Endothelial cell of umbilical vein (primary cell): ENCODE results near the gene S100A5. TPM values are rescaled to one million over a fixed set of nuclear protein-coding genes. Genes with fewer than 3 reads are reported as not detected.

ENCODE experiments used
- BruUV-seq: library from RNA; stranded (reverse); fragments of 400-500 nt; replicated peaks from 2 replicates; lab custom pipeline; 2021; lab: Mats Ljungman, UMichigan
- CTCF ChIA-PET: fragments of 300-600, 350-600 bp; sonication (Branson Sonifier 250); formaldehyde crosslinking; loops from one replicate; lab custom pipeline; 2021; ENCODE audit warnings: antibody characterized with exemption, inconsistent platforms; lab: Charles Lee
- POLR2A ChIA-PET: fragments of 300-600, 350-600 bp; sonication (Branson Sonifier 250); formaldehyde crosslinking; loops from one replicate; lab custom pipeline; 2021; ENCODE audit warnings: antibody characterized with exemption, inconsistent platforms; lab: Charles Lee
- DNase-seq: peaks from one replicate; pipeline ENCODE4 v3.0.0-alpha.2; 2011; ENCODE audit warnings: low read depth, low spot score
- FAIRE-seq: peaks from 2 replicates; lab custom pipeline; 2011; peaks lifted over from hg19 to GRCh38; lab: Jason Lieb, UNC
- H2AFZ ChIP-seq: 2 replicates; pipeline ENCODE4 v1.6.0; 2012; ENCODE audit warnings: low read depth, low read length, control low read depth, inconsistent platforms
- H3K27ac ChIP-seq: 2 replicates; pipeline ENCODE4 v1.5.1; 2011; ENCODE audit warnings: low read depth, mild to moderate bottlenecking, control low read depth, low read length, moderate library complexity; ENCODE audit not compliant: insufficient read depth
- H3K27me3 ChIP-seq, 2 experiments: 2 replicates each; pipeline versions ENCODE4 v1.6.0 to v1.6.1; 2011; ENCODE audit warnings: low read length in 2 of 2, mixed read lengths in 1 of 2; ENCODE audit not compliant: control insufficient read depth in 2 of 2, insufficient read depth in 2 of 2
- H3K36me3 ChIP-seq, 2 experiments: 2 replicates in 1 of 2; 3 replicates in 1 of 2; pipeline ENCODE4 v1.5.1; 2011; ENCODE audit warnings: low read length in 2 of 2, mild to moderate bottlenecking in 1 of 2, moderate library complexity in 1 of 2; ENCODE audit not compliant: control insufficient read depth in 2 of 2, insufficient read depth in 2 of 2; ENCODE audit errors: extremely low read depth in 1 of 2
- H3K4me1 ChIP-seq: 3 replicates; pipeline ENCODE4 v1.5.1; 2011; ENCODE audit warnings: mild to moderate bottlenecking, low read length; ENCODE audit not compliant: control insufficient read depth, insufficient read depth; ENCODE audit errors: extremely low read depth
- H3K4me2 ChIP-seq: 2 replicates; pipeline ENCODE4 v1.6.1; 2011; ENCODE audit warnings: low read length, control low read depth, mixed read lengths; ENCODE audit not compliant: insufficient read depth
- H3K4me3 ChIP-seq, 3 experiments: fragments of 200-600 bp in 1 of 3; sonication (generic), shearing (Covaris generic) in 1 of 3; replicated peaks in 1 of 3; 2 replicates each; pipeline ENCODE4 v1.5.1; 2011 to 2016; ENCODE audit warnings: control low read depth in 3 of 3, low read length in 3 of 3, mild to moderate bottlenecking in 2 of 3, inconsistent platforms in 1 of 3, low read depth in 1 of 3, moderate library complexity in 1 of 3; ENCODE audit not compliant: insufficient read depth in 1 of 3
- H3K79me2 ChIP-seq: 2 replicates; pipeline ENCODE4 v1.6.0; 2012; ENCODE audit warnings: low read length, inconsistent platforms; ENCODE audit not compliant: control insufficient read depth, insufficient read depth
- H3K9ac ChIP-seq: replicated peaks from 2 replicates; pipeline ENCODE3; 2011; ENCODE audit warnings: low read length, control low read depth; ENCODE audit not compliant: insufficient read depth; ENCODE audit errors: extremely low read depth
- H3K9me1 ChIP-seq: replicated peaks from 3 replicates; pipeline ENCODE4 v1.6.0; 2011; ENCODE audit warnings: mild to moderate bottlenecking, low read length; ENCODE audit not compliant: control insufficient read depth, insufficient read depth; ENCODE audit errors: extremely low read depth
- H3K9me3 ChIP-seq: replicated peaks from 2 replicates; pipeline ENCODE4 v1.5.1; 2012; ENCODE audit warnings: low read length, inconsistent platforms; ENCODE audit not compliant: control insufficient read depth, insufficient read depth
- H4K20me1 ChIP-seq: replicated peaks from 2 replicates; pipeline ENCODE3; 2011; ENCODE audit warnings: mild to moderate bottlenecking, low read length; ENCODE audit not compliant: control insufficient read depth, insufficient read depth; ENCODE audit errors: extremely low read depth
- EZH2 ChIP-seq: IDR thresholded peaks from 2 replicates; pipeline ENCODE4 v1.6.1; 2012; ENCODE audit warnings: borderline replicate concordance, low read depth, mild to moderate bottlenecking, moderate library complexity, low read length, inconsistent platforms; ENCODE audit not compliant: severe bottlenecking
- FOS ChIP-seq: IDR thresholded peaks from 2 replicates; pipeline ENCODE4 v1.6.1; 2011; ENCODE audit warnings: mild to moderate bottlenecking, low read length, moderate library complexity, borderline replicate concordance; ENCODE audit not compliant: insufficient read depth
- GATA2 ChIP-seq: IDR thresholded peaks from 2 replicates; pipeline ENCODE4 v1.7.0; 2011; ENCODE audit warnings: low read depth, mild to moderate bottlenecking, moderate library complexity, mixed read lengths, low read length; ENCODE audit not compliant: insufficient read length, insufficient read depth
- JUN ChIP-seq: IDR thresholded peaks from 2 replicates; pipeline ENCODE4 v1.6.1; 2011; ENCODE audit warnings: borderline replicate concordance, low read depth; ENCODE audit not compliant: insufficient read length, insufficient read depth
- MYC ChIP-seq: IDR thresholded peaks from one replicate; pipeline ENCODE4 v1.6.1; 2011; ENCODE audit warnings: mild to moderate bottlenecking, low read depth, low read length
- POLR2A ChIP-seq: IDR thresholded peaks from 2 replicates; pipeline ENCODE4 v1.6.1; 2012; ENCODE audit warnings: low read depth, mild to moderate bottlenecking, control low read depth, low read length
- POLR2AphosphoS5 ChIP-seq: IDR thresholded peaks from 2 replicates; pipeline ENCODE4 v1.6.1; 2012; ENCODE audit warnings: low read depth, mild to moderate bottlenecking, control low read depth, low read length, moderate library complexity; ENCODE audit not compliant: insufficient read depth
- dilution Hi-C: fragments of 300-500 bp; cut with MboI; formaldehyde crosslinking; loops from one replicate; pipeline ENCODE4 v1.15.0; 2019; ENCODE audit warnings: low sequenced_read_pairs; ENCODE audit not compliant: extremely low pct_ligation_motif_present
- intact Hi-C: fragments of 100-400 bp; cut with micrococcal nuclease; formaldehyde crosslinking; loops from one replicate; pipeline ENCODE4 v1.10.0; 2022
- polyA plus RNA-seq, 4 experiments: library from polyadenylated mRNA; depleted of rRNA in 3 of 4; stranded (reverse) in 3 of 4; unstranded in 1 of 4; fragments of >200 nt; gene quantifications; 2 replicates each; pipeline versions ENCODE4 v1.2.1 to v1.2.3, GENCODE V29; 2011 to 2012; ENCODE audit warnings: missing spikeins in 1 of 4
- total RNA-seq: library from RNA; stranded (reverse); gene quantifications from 2 replicates; pipeline ENCODE4 v1.2.3, GENCODE V29; 2021
- TF ChIP-seq, protein P1 (sequence below), 2 donors: IDR thresholded peaks; 1 replicate in 1 of 2; 2 replicates in 1 of 2; pipeline ENCODE4 v1.5.1; 2011; ENCODE audit warnings: low read length in 2 of 2, mild to moderate bottlenecking in 2 of 2, moderate library complexity in 2 of 2, control low read depth in 1 of 2, inconsistent platforms in 1 of 2, low read depth in 1 of 2; ENCODE audit not compliant: insufficient read depth in 1 of 2; ENCODE audit errors: extremely low read depth in 1 of 2
- TF ChIP-seq, protein P2 (sequence below): IDR thresholded peaks from 2 replicates; pipeline ENCODE4 v1.6.1; 2011; ENCODE audit not compliant: insufficient read depth, insufficient read length

S100A5 gene
- total and polyA plus RNA-seq, 2 donors (not counting 3 experiments of a cell fraction or from before 2014, with no cell fraction given) = not detected

DNA sequence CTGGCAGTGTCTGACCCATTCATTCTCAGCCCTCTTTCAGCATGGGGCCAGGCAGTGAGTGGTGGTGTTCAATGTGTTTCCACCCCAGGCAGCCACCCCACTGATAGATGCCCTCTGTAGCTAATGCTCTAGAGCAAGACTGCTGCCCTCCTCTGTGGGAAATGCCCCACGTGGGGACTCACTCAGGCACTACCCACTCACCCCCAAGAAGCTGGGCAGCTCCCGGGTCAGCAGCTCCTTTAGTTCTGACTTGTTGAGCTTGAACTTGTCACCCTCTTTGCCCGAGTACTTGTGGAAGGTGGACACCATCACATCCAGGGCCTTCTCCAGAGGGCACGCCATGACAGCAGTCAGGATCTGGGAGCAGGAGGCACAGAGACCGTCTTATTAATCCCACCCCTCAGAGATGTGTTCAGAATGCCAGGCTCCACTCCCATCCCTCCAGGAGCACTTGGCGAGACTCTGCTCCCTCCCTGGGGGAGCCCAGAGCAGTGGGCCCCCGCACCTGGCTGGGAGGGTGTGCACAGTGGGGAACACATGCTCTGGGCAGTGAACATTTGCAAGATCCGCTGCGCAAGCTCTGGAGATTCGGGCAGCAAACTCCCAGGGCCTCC lies 3.8 kb upstream of the S100A5 start:
- no peak overlapping the region for H3K4me2 ChIP-seq
- TF ChIP-seq GATA2 (no peak), FOS (no peak), POLR2AphosphoS5 (no peak), POLR2A (no peak), EZH2 (no peak), JUN (no peak), MYC (no peak)
- TF ChIP-seq, protein P1, sequence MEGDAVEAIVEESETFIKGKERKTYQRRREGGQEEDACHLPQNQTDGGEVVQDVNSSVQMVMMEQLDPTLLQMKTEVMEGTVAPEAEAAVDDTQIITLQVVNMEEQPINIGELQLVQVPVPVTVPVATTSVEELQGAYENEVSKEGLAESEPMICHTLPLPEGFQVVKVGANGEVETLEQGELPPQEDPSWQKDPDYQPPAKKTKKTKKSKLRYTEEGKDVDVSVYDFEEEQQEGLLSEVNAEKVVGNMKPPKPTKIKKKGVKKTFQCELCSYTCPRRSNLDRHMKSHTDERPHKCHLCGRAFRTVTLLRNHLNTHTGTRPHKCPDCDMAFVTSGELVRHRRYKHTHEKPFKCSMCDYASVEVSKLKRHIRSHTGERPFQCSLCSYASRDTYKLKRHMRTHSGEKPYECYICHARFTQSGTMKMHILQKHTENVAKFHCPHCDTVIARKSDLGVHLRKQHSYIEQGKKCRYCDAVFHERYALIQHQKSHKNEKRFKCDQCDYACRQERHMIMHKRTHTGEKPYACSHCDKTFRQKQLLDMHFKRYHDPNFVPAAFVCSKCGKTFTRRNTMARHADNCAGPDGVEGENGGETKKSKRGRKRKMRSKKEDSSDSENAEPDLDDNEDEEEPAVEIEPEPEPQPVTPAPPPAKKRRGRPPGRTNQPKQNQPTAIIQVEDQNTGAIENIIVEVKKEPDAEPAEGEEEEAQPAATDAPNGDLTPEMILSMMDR (IDR thresholded peaks at IDR 0.05; ENCODE audit: extremely low read depth in 1 of 2, insufficient read depth in 1 of 2, low read depth in 1 of 2, low read length in 2 of 2) = no peak
- TF ChIP-seq, protein P2, sequence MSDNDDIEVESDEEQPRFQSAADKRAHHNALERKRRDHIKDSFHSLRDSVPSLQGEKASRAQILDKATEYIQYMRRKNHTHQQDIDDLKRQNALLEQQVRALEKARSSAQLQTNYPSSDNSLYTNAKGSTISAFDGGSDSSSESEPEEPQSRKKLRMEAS = no peak
- CTCF ChIA-PET = interaction anchor here (0.6 to 2.5 kb wide), 7 partner anchors 9 to 34 kb away, joined by 3 to 11 read pairs (median 5); partner anchors contain the start of gene S100A6
- no TSS peak for BruUV-seq
- intact Hi-C loops = no loop called here
- DNase-seq = no peak
- FAIRE-seq = no peak
- H3K9ac ChIP-seq = no peak overlapping the region
- no peak overlapping the region for H3K27ac ChIP-seq
- POLR2A ChIA-PET = interaction anchor here (0.6 to 1.9 kb wide), 4 partner anchors 10 to 183 kb away, joined by 3 to 6 read pairs (median 4); partner anchors contain the start of genes INTS3 and S100A6
- H4K20me1 ChIP-seq = no peaks in the 10 kb centered on the region
- H3K36me3 ChIP-seq = no peaks in the 10 kb centered on the region
- dilution Hi-C loops = no loop called here
- H3K9me3 ChIP-seq = no peaks in the 10 kb centered on the region
- no peaks in the 10 kb centered on the region for H3K27me3 ChIP-seq
- H3K4me1 ChIP-seq = peaks cover 18% of the 10 kb centered on the region
- H3K4me3 ChIP-seq = no peak overlapping the region
- H2AFZ ChIP-seq = peak overlapping the region; percentile 46
- H3K79me2 ChIP-seq = no peaks in the 10 kb centered on the region
- H3K9me1 ChIP-seq = no peaks in the 10 kb centered on the region
